HG03575 (cell line): ENCODE measurements around the gene POMGNT2.

Source experiments
- ATAC-seq: cut with Tn5 transposase; IDR thresholded peaks from one replicate; pipeline ENCODE4 v1.9.1; 2021; ENCODE audit not compliant: unreplicated experiment, insufficient number of reproducible peaks, low FRiP score; ENCODE audit errors: extremely low read depth

POMGNT2 gene

GRCh38 chr3:43031889-43032545 is 73.9 kb downstream of the POMGNT2 start:
- ATAC-seq, result no peak

GRCh38 chr3:43031485-43031884 is 74.4 kb downstream of the POMGNT2 start:
- ATAC-seq, result no peak

- ATAC-seq, result no peak
Observed at GRCh38 chr3:43030162-43030935, 75.5 kb downstream of the POMGNT2 start.
